Body of pancreas (tissue), 4 donors: ENCODE data around the gene LAD1.

Source experiments
- POLR2A ChIP-seq, 3 donors: fragments of 450-650 bp; IDR thresholded peaks; one replicate each; pipeline ENCODE4 v1.6.1; 2016; ENCODE audit warnings: antibody characterized with exemption in 3 of 3, mild to moderate bottlenecking in 2 of 3
- TF ChIP-seq, protein P1 (sequence below), 7 experiments: fragments of 450-650 bp in 4 of 7; fragments of 200-600 bp in 3 of 7; sonication (generic) in 3 of 7; IDR thresholded peaks; one replicate each; pipeline ENCODE4 v1.5.1; 2016 to 2019; ENCODE audit warnings: antibody characterized with exemption in 7 of 7

DNA sequence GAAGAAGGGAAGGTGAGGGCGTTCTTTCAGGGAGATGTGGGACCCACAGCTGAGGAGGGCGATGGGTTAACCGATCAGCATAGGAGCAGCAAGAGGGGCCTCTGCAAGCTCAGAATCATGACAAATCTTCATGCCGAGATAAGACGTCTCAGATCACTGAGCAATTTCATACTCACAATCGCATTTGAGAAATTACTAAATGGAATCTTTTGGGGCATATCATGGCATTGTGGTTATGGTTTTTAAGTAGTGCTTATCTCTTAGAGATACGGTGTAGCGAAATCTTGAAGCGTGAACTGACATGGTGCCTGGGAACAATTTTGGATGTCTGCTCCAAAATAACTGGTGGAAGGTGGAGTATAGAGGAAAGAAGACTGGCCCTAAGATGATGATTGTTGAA lies 27.8 kb downstream of the LAD1 start:
- no peak for TF ChIP-seq POLR2A (IDR thresholded peaks at IDR 0.05)
- TF ChIP-seq, protein P1, sequence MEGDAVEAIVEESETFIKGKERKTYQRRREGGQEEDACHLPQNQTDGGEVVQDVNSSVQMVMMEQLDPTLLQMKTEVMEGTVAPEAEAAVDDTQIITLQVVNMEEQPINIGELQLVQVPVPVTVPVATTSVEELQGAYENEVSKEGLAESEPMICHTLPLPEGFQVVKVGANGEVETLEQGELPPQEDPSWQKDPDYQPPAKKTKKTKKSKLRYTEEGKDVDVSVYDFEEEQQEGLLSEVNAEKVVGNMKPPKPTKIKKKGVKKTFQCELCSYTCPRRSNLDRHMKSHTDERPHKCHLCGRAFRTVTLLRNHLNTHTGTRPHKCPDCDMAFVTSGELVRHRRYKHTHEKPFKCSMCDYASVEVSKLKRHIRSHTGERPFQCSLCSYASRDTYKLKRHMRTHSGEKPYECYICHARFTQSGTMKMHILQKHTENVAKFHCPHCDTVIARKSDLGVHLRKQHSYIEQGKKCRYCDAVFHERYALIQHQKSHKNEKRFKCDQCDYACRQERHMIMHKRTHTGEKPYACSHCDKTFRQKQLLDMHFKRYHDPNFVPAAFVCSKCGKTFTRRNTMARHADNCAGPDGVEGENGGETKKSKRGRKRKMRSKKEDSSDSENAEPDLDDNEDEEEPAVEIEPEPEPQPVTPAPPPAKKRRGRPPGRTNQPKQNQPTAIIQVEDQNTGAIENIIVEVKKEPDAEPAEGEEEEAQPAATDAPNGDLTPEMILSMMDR (IDR thresholded peaks at IDR 0.05) = no peak
